T-helper 17 cell (primary cell): Measurements from ENCODE around the gene MOV10L1. TPM values are rescaled to one million over a fixed set of nuclear protein-coding genes. Genes with fewer than 3 reads are reported as not detected.
A peak's percentile ranks its signal among the peaks of the same experiment; 100 is the strongest.

ENCODE experiments used
- ATAC-seq: fragments of 150-1000 bp; cut with Tn5 transposase; 2 replicates; pipeline ENCODE4 v1.10.0; 2021; ENCODE audit warnings: mild to moderate bottlenecking, moderate library complexity
- DNase-seq, 3 donors: peaks; one replicate each; pipeline versions ENCODE4 v3.0.0 to v3.0.0-alpha.2; 2020 to 2021
- H3K9me3 ChIP-seq: one replicate; pipeline ENCODE4 v1.7.0; 2013; ENCODE audit warnings: low read length, mild to moderate bottlenecking; ENCODE audit not compliant: control insufficient read depth, poor library complexity, severe bottlenecking
- H3K27ac Mint-ChIP-seq: one replicate; pipeline ENCODE4 v1.8.0; 2022; ENCODE audit warnings: mild to moderate bottlenecking, moderate library complexity, mixed read lengths
- H3K27me3 Mint-ChIP-seq: one replicate; pipeline ENCODE4 v1.8.0; 2022; ENCODE audit warnings: mixed read lengths
- H3K36me3 Mint-ChIP-seq: one replicate; pipeline ENCODE4 v1.8.0; 2022; ENCODE audit warnings: low read depth, mixed read lengths
- H3K4me1 Mint-ChIP-seq: one replicate; pipeline ENCODE4 v1.8.0; 2022; ENCODE audit warnings: mild to moderate bottlenecking, mixed read lengths
- H3K4me3 Mint-ChIP-seq: one replicate; pipeline ENCODE4 v1.8.0; 2022; ENCODE audit warnings: mild to moderate bottlenecking, moderate library complexity, mixed read lengths
- total RNA-seq, 4 donors: library from RNA in 2 of 4; stranded (reverse) in 2 of 4; gene quantifications; one replicate each; pipeline ENCODE4 v1.2.3 and lab custom pipeline; 2022 to 2026

The MOV10L1 gene
- total RNA-seq, 2 donors from 2014 or later: not detected

- no peaks in the 10 kb centered on the region for H3K9me3 ChIP-seq
- Mint-ChIP-seq H3K36me3 (peaks cover 6% of the 10 kb centered on the region), H3K27me3 (no peaks in the 10 kb centered on the region), H3K27ac (peak overlapping the region; percentile 69), H3K4me3 (no peak overlapping the region), H3K4me1 (peaks cover 19% of the 10 kb centered on the region)
- DNase-seq: no peak
- no peak for ATAC-seq
These were observed 120.8 kb downstream of the MOV10L1 start for GRCh38 chr22:50210378-50211139.

GRCh38 chr22:50211147-50211546, 121.3 kb downstream of the MOV10L1 start:
- peaks cover 19% of the 10 kb centered on the region for H3K4me1 Mint-ChIP-seq
- H3K27ac Mint-ChIP-seq: no peak overlapping the region
- H3K9me3 ChIP-seq: no peaks in the 10 kb centered on the region
- DNase-seq (no peak), ATAC-seq (no peak)
- no peak overlapping the region for H3K4me3 Mint-ChIP-seq
- H3K27me3 Mint-ChIP-seq: no peaks in the 10 kb centered on the region
- peaks cover 6% of the 10 kb centered on the region for H3K36me3 Mint-ChIP-seq

Other genes with a start within 250 kb of the MOV10L1 start
- 10 to 100 TPM; 15.4 to 20.4 TPM for gene ZBED4, start 236.2 kb upstream of the MOV10L1 start, total RNA-seq
- gene ALG12, start 171.6 kb upstream of the MOV10L1 start, total RNA-seq: 10 to 100 TPM; 13.7 to 15.4 TPM
- gene CRELD2, start 171.4 kb upstream of the MOV10L1 start, total RNA-seq: 10 to 100 TPM; 28.1 to 36.7 TPM
- gene PIM3, start 129.2 kb upstream of the MOV10L1 start, total RNA-seq: 100 to 1,000 TPM; 227 to 241 TPM
- not detected for gene IL17REL, start 77.2 kb upstream of the MOV10L1 start, total RNA-seq
- gene TTLL8, start 31.7 kb upstream of the MOV10L1 start, total RNA-seq: not detected
- 1 to 10 TPM in 1 of 2 donors, under 1 TPM in 1; 0.62 to 1.3 TPM for gene MLC1, start 4.6 kb upstream of the MOV10L1 start, total RNA-seq
- gene PANX2, start 80.7 kb downstream of the MOV10L1 start, total RNA-seq: under 1 TPM in 1 of 2 donors, not detected in 1; 0.29 TPM
- gene TRABD, start 95.9 kb downstream of the MOV10L1 start, total RNA-seq: 100 to 1,000 TPM; 141 to 158 TPM
- 10 to 100 TPM; 27.4 to 29.5 TPM for gene SELENOO, start 111.0 kb downstream of the MOV10L1 start, total RNA-seq
- 100 to 1,000 TPM; 110 to 122 TPM for gene TUBGCP6, start 155.0 kb downstream of the MOV10L1 start, total RNA-seq
- 100 to 1,000 TPM in 1 of 2 donors, 10 to 100 TPM in 1; 95.5 to 105 TPM for gene HDAC10, start 161.3 kb downstream of the MOV10L1 start, total RNA-seq
- 1 to 10 TPM; 1.7 to 1.9 TPM for gene MAPK12, start 171.7 kb downstream of the MOV10L1 start, total RNA-seq
- gene MAPK11, start 180.4 kb downstream of the MOV10L1 start, total RNA-seq: 10 to 100 TPM; 13.2 to 14.4 TPM
- 1 to 10 TPM; 3.0 to 7.6 TPM for gene PLXNB2, start 217.6 kb downstream of the MOV10L1 start, total RNA-seq
- 1 to 10 TPM; 1.8 to 2.2 TPM for gene DENND6B, start 237.0 kb downstream of the MOV10L1 start, total RNA-seq